KMS-11 (cell line): ENCODE results near the gene NOTUM.

Experiments used
- H2AFZ ChIP-seq: fragments of 200-600 bp; sonication (generic); 2 replicates; pipeline ENCODE4 v1.6.1; 2016; ENCODE audit warnings: antibody characterized with exemption, mixed run types, low read depth
- H3K27ac ChIP-seq: fragments of 200-600 bp; sonication (generic); 2 replicates; pipeline ENCODE4 v1.6.1; 2016; ENCODE audit warnings: mild to moderate bottlenecking, mixed run types
- H3K27me3 ChIP-seq: fragments of 200-600 bp; sonication (generic); 2 replicates; pipeline ENCODE4 v1.6.1; 2017; ENCODE audit warnings: mild to moderate bottlenecking, low read depth, mixed run types, moderate library complexity; ENCODE audit not compliant: insufficient read depth
- H3K36me3 ChIP-seq: fragments of 200-600 bp; sonication (generic); 2 replicates; pipeline ENCODE4 v1.6.1; 2017; ENCODE audit warnings: mild to moderate bottlenecking, mixed run types; ENCODE audit not compliant: insufficient read depth
- H3K4me1 ChIP-seq: fragments of 200-600 bp; sonication (generic); 2 replicates; pipeline ENCODE4 v1.6.1; 2016; ENCODE audit warnings: mild to moderate bottlenecking, low read depth, mixed run types; ENCODE audit not compliant: poor library complexity, severe bottlenecking
- H3K4me2 ChIP-seq: fragments of 200-600 bp; sonication (generic); 2 replicates; pipeline ENCODE4 v1.7.0; 2016; ENCODE audit warnings: mild to moderate bottlenecking, mixed run types
- H3K4me3 ChIP-seq: fragments of 200-600 bp; sonication (generic); IDR thresholded peaks from 2 replicates; pipeline ENCODE4 v1.6.1; 2017; ENCODE audit warnings: low read depth, low read length, mixed read lengths; ENCODE audit not compliant: insufficient read depth
- H3K79me2 ChIP-seq: fragments of 200-600 bp; sonication (generic); 2 replicates; pipeline ENCODE4 v1.6.1; 2016; ENCODE audit warnings: low read depth, mixed run types; ENCODE audit not compliant: insufficient read depth
- H3K9ac ChIP-seq: fragments of 200-600 bp; sonication (generic); 2 replicates; pipeline ENCODE4 v1.6.1; 2016; ENCODE audit warnings: mild to moderate bottlenecking, mixed run types
- H4K20me1 ChIP-seq: fragments of 200-600 bp; sonication (generic); 2 replicates; pipeline ENCODE4 v1.6.1; 2016; ENCODE audit warnings: mild to moderate bottlenecking, mixed run types; ENCODE audit not compliant: insufficient read depth
- CTCF ChIP-seq: fragments of 200-600 bp; sonication (generic); conservative IDR thresholded peaks from 2 replicates; pipeline ENCODE4 v1.6.1; 2017; ENCODE audit warnings: low read depth, mild to moderate bottlenecking, antibody characterized with exemption, low read length, moderate library complexity, mixed read lengths

NOTUM gene

GRCh38 chr17:81927653-81928543, 33.1 kb downstream of the NOTUM start, which contains the start of gene MAFG:
TSS of gene MAFG (minus strand) at chr17:81927735. CDS start at chr17:81923185, 4,550 bp downstream.
- Histone ChIP-seq H3K27me3 (no peaks in the 10 kb centered on the region), H3K9ac (peak within 1 kb of the TSS; percentile 85), H3K79me2 (peaks cover 43% of the 10 kb centered on the region), H3K36me3 (no peaks in the 10 kb centered on the region), H3K4me2 (peak within 1 kb of the TSS; percentile 100), H2AFZ (peak within 1 kb of the TSS; percentile 86), H3K4me1 (peaks cover 38% of the 10 kb centered on the region), H4K20me1 (no peaks in the 10 kb centered on the region), H3K4me3 (no peak within 1 kb of the TSS), H3K27ac (peak within 1 kb of the TSS; percentile 95)
- TF ChIP-seq CTCF: peak; percentile 46

- H3K9ac ChIP-seq: peak overlapping the region; percentile 85
- TF ChIP-seq CTCF: no peak
- H4K20me1 ChIP-seq: no peaks in the 10 kb centered on the region
- H3K4me2 ChIP-seq: peak overlapping the region; percentile 100; the same call in 1 of the 2 replicates
- no peak overlapping the region for H2AFZ ChIP-seq
- H3K4me1 ChIP-seq: peaks cover 40% of the 10 kb centered on the region
- peaks cover 49% of the 10 kb centered on the region for H3K79me2 ChIP-seq
- no peaks in the 10 kb centered on the region for H3K36me3 ChIP-seq
- no peaks in the 10 kb centered on the region for H3K27me3 ChIP-seq
- no peak overlapping the region for H3K4me3 ChIP-seq
- H3K27ac ChIP-seq: peak overlapping the region; percentile 95
Measured at GRCh38 chr17:81927152-81927652, 33.8 kb downstream of the NOTUM start.

- no peaks in the 10 kb centered on the region for H3K36me3 ChIP-seq
- peaks cover 46% of the 10 kb centered on the region for H3K4me1 ChIP-seq
- peak overlapping the region; percentile 100 for H3K4me2 ChIP-seq
- H3K27ac ChIP-seq: peak overlapping the region; percentile 95
- no peak overlapping the region for H2AFZ ChIP-seq
- H3K27me3 ChIP-seq: no peaks in the 10 kb centered on the region
- H3K9ac ChIP-seq: peak overlapping the region; percentile 85
- peaks cover 55% of the 10 kb centered on the region for H3K79me2 ChIP-seq
- no peaks in the 10 kb centered on the region for H4K20me1 ChIP-seq
- no peak for TF ChIP-seq CTCF
- H3K4me3 ChIP-seq: no peak overlapping the region
Measured at GRCh38 chr17:81926451-81927151, 34.4 kb downstream of the NOTUM start.

GRCh38 chr17:81925860-81926450, 35.0 kb downstream of the NOTUM start:
- TF ChIP-seq CTCF: no peak
- peak overlapping the region; percentile 100 for H3K4me2 ChIP-seq
- peak overlapping the region; percentile 95 for H3K27ac ChIP-seq
- H2AFZ ChIP-seq: no peak overlapping the region
- H3K4me3 ChIP-seq: no peak overlapping the region
- no peaks in the 10 kb centered on the region; the same call in 1 of the 2 replicates for H3K36me3 ChIP-seq
- H3K27me3 ChIP-seq: no peaks in the 10 kb centered on the region
- 0 out of 2 replicates have a peak, but pooled peaks cover 4% of the 10 kb centered on the region for H4K20me1 ChIP-seq
- peak overlapping the region; percentile 85 for H3K9ac ChIP-seq
- H3K4me1 ChIP-seq: peaks cover 52% of the 10 kb centered on the region
- peaks cover 61% of the 10 kb centered on the region for H3K79me2 ChIP-seq
